Endothelial cell of umbilical vein (primary cell): ENCODE data around the gene RGS9BP. TPM values are rescaled to one million over a fixed set of nuclear protein-coding genes. Genes with fewer than 3 reads are reported as not detected.

Source experiments
- BruUV-seq: library from RNA; stranded (reverse); fragments of 400-500 nt; replicated peaks from 2 replicates; lab custom pipeline; 2021; lab: Mats Ljungman, UMichigan
- CTCF ChIA-PET: fragments of 300-600, 350-600 bp; sonication (Branson Sonifier 250); formaldehyde crosslinking; loops from one replicate; lab custom pipeline; 2021; ENCODE audit warnings: antibody characterized with exemption, inconsistent platforms; lab: Charles Lee
- POLR2A ChIA-PET: fragments of 300-600, 350-600 bp; sonication (Branson Sonifier 250); formaldehyde crosslinking; loops from one replicate; lab custom pipeline; 2021; ENCODE audit warnings: antibody characterized with exemption, inconsistent platforms; lab: Charles Lee
- DNase-seq: peaks from one replicate; pipeline ENCODE4 v3.0.0-alpha.2; 2011; ENCODE audit warnings: low read depth, low spot score
- FAIRE-seq: peaks from 2 replicates; lab custom pipeline; 2011; peaks lifted over from hg19 to GRCh38; lab: Jason Lieb, UNC
- H2AFZ ChIP-seq: 2 replicates; pipeline ENCODE4 v1.6.0; 2012; ENCODE audit warnings: low read depth, low read length, control low read depth, inconsistent platforms
- H3K27ac ChIP-seq: 2 replicates; pipeline ENCODE4 v1.5.1; 2011; ENCODE audit warnings: low read depth, mild to moderate bottlenecking, control low read depth, low read length, moderate library complexity; ENCODE audit not compliant: insufficient read depth
- H3K27me3 ChIP-seq, 2 experiments: 2 replicates each; pipeline versions ENCODE4 v1.6.0 to v1.6.1; 2011; ENCODE audit warnings: low read length in 2 of 2, mixed read lengths in 1 of 2; ENCODE audit not compliant: control insufficient read depth in 2 of 2, insufficient read depth in 2 of 2
- H3K36me3 ChIP-seq, 2 experiments: 2 replicates in 1 of 2; 3 replicates in 1 of 2; pipeline ENCODE4 v1.5.1; 2011; ENCODE audit warnings: low read length in 2 of 2, mild to moderate bottlenecking in 1 of 2, moderate library complexity in 1 of 2; ENCODE audit not compliant: control insufficient read depth in 2 of 2, insufficient read depth in 2 of 2; ENCODE audit errors: extremely low read depth in 1 of 2
- H3K4me1 ChIP-seq: 3 replicates; pipeline ENCODE4 v1.5.1; 2011; ENCODE audit warnings: mild to moderate bottlenecking, low read length; ENCODE audit not compliant: control insufficient read depth, insufficient read depth; ENCODE audit errors: extremely low read depth
- H3K4me2 ChIP-seq: 2 replicates; pipeline ENCODE4 v1.6.1; 2011; ENCODE audit warnings: low read length, control low read depth, mixed read lengths; ENCODE audit not compliant: insufficient read depth
- H3K4me3 ChIP-seq, 3 experiments: fragments of 200-600 bp in 1 of 3; sonication (generic), shearing (Covaris generic) in 1 of 3; replicated peaks in 1 of 3; 2 replicates each; pipeline ENCODE4 v1.5.1; 2011 to 2016; ENCODE audit warnings: control low read depth in 3 of 3, low read length in 3 of 3, mild to moderate bottlenecking in 2 of 3, inconsistent platforms in 1 of 3, low read depth in 1 of 3, moderate library complexity in 1 of 3; ENCODE audit not compliant: insufficient read depth in 1 of 3
- H3K79me2 ChIP-seq: 2 replicates; pipeline ENCODE4 v1.6.0; 2012; ENCODE audit warnings: low read length, inconsistent platforms; ENCODE audit not compliant: control insufficient read depth, insufficient read depth
- H3K9ac ChIP-seq: replicated peaks from 2 replicates; pipeline ENCODE3; 2011; ENCODE audit warnings: low read length, control low read depth; ENCODE audit not compliant: insufficient read depth; ENCODE audit errors: extremely low read depth
- H3K9me1 ChIP-seq: replicated peaks from 3 replicates; pipeline ENCODE4 v1.6.0; 2011; ENCODE audit warnings: mild to moderate bottlenecking, low read length; ENCODE audit not compliant: control insufficient read depth, insufficient read depth; ENCODE audit errors: extremely low read depth
- H3K9me3 ChIP-seq: replicated peaks from 2 replicates; pipeline ENCODE4 v1.5.1; 2012; ENCODE audit warnings: low read length, inconsistent platforms; ENCODE audit not compliant: control insufficient read depth, insufficient read depth
- H4K20me1 ChIP-seq: replicated peaks from 2 replicates; pipeline ENCODE3; 2011; ENCODE audit warnings: mild to moderate bottlenecking, low read length; ENCODE audit not compliant: control insufficient read depth, insufficient read depth; ENCODE audit errors: extremely low read depth
- EZH2 ChIP-seq: IDR thresholded peaks from 2 replicates; pipeline ENCODE4 v1.6.1; 2012; ENCODE audit warnings: borderline replicate concordance, low read depth, mild to moderate bottlenecking, moderate library complexity, low read length, inconsistent platforms; ENCODE audit not compliant: severe bottlenecking
- FOS ChIP-seq: IDR thresholded peaks from 2 replicates; pipeline ENCODE4 v1.6.1; 2011; ENCODE audit warnings: mild to moderate bottlenecking, low read length, moderate library complexity, borderline replicate concordance; ENCODE audit not compliant: insufficient read depth
- GATA2 ChIP-seq: IDR thresholded peaks from 2 replicates; pipeline ENCODE4 v1.7.0; 2011; ENCODE audit warnings: low read depth, mild to moderate bottlenecking, moderate library complexity, mixed read lengths, low read length; ENCODE audit not compliant: insufficient read length, insufficient read depth
- JUN ChIP-seq: IDR thresholded peaks from 2 replicates; pipeline ENCODE4 v1.6.1; 2011; ENCODE audit warnings: borderline replicate concordance, low read depth; ENCODE audit not compliant: insufficient read length, insufficient read depth
- MYC ChIP-seq: IDR thresholded peaks from one replicate; pipeline ENCODE4 v1.6.1; 2011; ENCODE audit warnings: mild to moderate bottlenecking, low read depth, low read length
- POLR2A ChIP-seq: IDR thresholded peaks from 2 replicates; pipeline ENCODE4 v1.6.1; 2012; ENCODE audit warnings: low read depth, mild to moderate bottlenecking, control low read depth, low read length
- POLR2AphosphoS5 ChIP-seq: IDR thresholded peaks from 2 replicates; pipeline ENCODE4 v1.6.1; 2012; ENCODE audit warnings: low read depth, mild to moderate bottlenecking, control low read depth, low read length, moderate library complexity; ENCODE audit not compliant: insufficient read depth
- dilution Hi-C: fragments of 300-500 bp; cut with MboI; formaldehyde crosslinking; loops from one replicate; pipeline ENCODE4 v1.15.0; 2019; ENCODE audit warnings: low sequenced_read_pairs; ENCODE audit not compliant: extremely low pct_ligation_motif_present
- intact Hi-C: fragments of 100-400 bp; cut with micrococcal nuclease; formaldehyde crosslinking; loops from one replicate; pipeline ENCODE4 v1.10.0; 2022
- polyA plus RNA-seq, 4 experiments: library from polyadenylated mRNA; depleted of rRNA in 3 of 4; stranded (reverse) in 3 of 4; unstranded in 1 of 4; fragments of >200 nt; gene quantifications; 2 replicates each; pipeline versions ENCODE4 v1.2.1 to v1.2.3, GENCODE V29; 2011 to 2012; ENCODE audit warnings: missing spikeins in 1 of 4
- total RNA-seq: library from RNA; stranded (reverse); gene quantifications from 2 replicates; pipeline ENCODE4 v1.2.3, GENCODE V29; 2021
- TF ChIP-seq, protein P1 (sequence below), 2 donors: IDR thresholded peaks; 1 replicate in 1 of 2; 2 replicates in 1 of 2; pipeline ENCODE4 v1.5.1; 2011; ENCODE audit warnings: low read length in 2 of 2, mild to moderate bottlenecking in 2 of 2, moderate library complexity in 2 of 2, control low read depth in 1 of 2, inconsistent platforms in 1 of 2, low read depth in 1 of 2; ENCODE audit not compliant: insufficient read depth in 1 of 2; ENCODE audit errors: extremely low read depth in 1 of 2
- TF ChIP-seq, protein P2 (sequence below): IDR thresholded peaks from 2 replicates; pipeline ENCODE4 v1.6.1; 2011; ENCODE audit not compliant: insufficient read depth, insufficient read length

RGS9BP gene
- total and polyA plus RNA-seq, 2 donors (not counting 3 experiments of a cell fraction or from before 2014, with no cell fraction given), result 0.15 TPM; not detected in 1

DNA sequence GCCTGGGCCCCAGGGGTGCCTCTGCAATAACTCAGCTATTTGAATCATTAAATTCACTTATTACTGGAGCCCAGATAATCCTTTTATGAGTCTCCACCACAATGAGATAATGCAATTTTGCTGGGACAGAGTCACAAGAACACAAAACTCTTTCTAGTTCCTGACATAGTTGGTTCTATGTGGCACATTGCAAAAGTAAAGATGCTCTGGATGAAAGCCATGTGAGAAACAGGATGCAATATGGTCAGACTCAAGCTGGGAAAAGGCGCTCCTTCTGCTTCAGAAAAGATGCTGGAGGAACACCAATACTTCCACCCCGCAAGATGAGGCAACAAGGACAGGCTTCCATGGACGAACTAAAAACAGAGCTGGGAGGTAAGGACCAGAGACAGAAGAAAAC is 6.3 kb upstream of the RGS9BP start:
- Histone ChIP-seq H3K4me3 (no peak overlapping the region), H4K20me1 (peaks cover 3% of the 10 kb centered on the region), H3K36me3 (peaks cover 0 to 2% of the 10 kb centered on the region in 2 experiments), H3K9ac (no peak overlapping the region), H3K4me2 (no peak overlapping the region), H2AFZ (no peak overlapping the region), H3K27me3 (no peaks in the 10 kb centered on the region), H3K27ac (no peak overlapping the region), H3K9me1 (no peaks in the 10 kb centered on the region), H3K9me3 (no peaks in the 10 kb centered on the region), H3K4me1 (peaks cover 5% of the 10 kb centered on the region), H3K79me2 (peaks cover 71% of the 10 kb centered on the region)
- TF ChIP-seq, protein P1, sequence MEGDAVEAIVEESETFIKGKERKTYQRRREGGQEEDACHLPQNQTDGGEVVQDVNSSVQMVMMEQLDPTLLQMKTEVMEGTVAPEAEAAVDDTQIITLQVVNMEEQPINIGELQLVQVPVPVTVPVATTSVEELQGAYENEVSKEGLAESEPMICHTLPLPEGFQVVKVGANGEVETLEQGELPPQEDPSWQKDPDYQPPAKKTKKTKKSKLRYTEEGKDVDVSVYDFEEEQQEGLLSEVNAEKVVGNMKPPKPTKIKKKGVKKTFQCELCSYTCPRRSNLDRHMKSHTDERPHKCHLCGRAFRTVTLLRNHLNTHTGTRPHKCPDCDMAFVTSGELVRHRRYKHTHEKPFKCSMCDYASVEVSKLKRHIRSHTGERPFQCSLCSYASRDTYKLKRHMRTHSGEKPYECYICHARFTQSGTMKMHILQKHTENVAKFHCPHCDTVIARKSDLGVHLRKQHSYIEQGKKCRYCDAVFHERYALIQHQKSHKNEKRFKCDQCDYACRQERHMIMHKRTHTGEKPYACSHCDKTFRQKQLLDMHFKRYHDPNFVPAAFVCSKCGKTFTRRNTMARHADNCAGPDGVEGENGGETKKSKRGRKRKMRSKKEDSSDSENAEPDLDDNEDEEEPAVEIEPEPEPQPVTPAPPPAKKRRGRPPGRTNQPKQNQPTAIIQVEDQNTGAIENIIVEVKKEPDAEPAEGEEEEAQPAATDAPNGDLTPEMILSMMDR (IDR thresholded peaks at IDR 0.05; ENCODE audit: extremely low read depth in 1 of 2, insufficient read depth in 1 of 2, low read depth in 1 of 2, low read length in 2 of 2), result no peak
- TF ChIP-seq, protein P2, sequence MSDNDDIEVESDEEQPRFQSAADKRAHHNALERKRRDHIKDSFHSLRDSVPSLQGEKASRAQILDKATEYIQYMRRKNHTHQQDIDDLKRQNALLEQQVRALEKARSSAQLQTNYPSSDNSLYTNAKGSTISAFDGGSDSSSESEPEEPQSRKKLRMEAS, result no peak
- TF ChIP-seq FOS, result no peak
- TF ChIP-seq POLR2A, result no peak
- no peak for TF ChIP-seq JUN
- TF ChIP-seq GATA2, result no peak
- TF ChIP-seq POLR2AphosphoS5, result no peak
- no peak for TF ChIP-seq MYC
- TF ChIP-seq EZH2, result no peak
- POLR2A ChIA-PET, result no interaction called here
- no peak for FAIRE-seq
- dilution Hi-C loops (no loop called here), intact Hi-C loops (no loop called here)
- no TSS peak for BruUV-seq
- CTCF ChIA-PET, result no interaction called here
- no peak for DNase-seq
